NCI-H1417 (cell line): ENCODE measurements around the gene FAM124A.
A peak's percentile ranks its signal among the peaks of the same experiment; 100 is the strongest.

Experiments used
- DNase-seq, 3 experiments: peaks; one replicate each; lab custom pipeline; 2025; lab: John Stamatoyannopoulos, UW

FAM124A gene

GRCh38 chr13:51241720-51242119 lies 19.5 kb downstream of the FAM124A start:
- DNase-seq: no peak

DNA sequence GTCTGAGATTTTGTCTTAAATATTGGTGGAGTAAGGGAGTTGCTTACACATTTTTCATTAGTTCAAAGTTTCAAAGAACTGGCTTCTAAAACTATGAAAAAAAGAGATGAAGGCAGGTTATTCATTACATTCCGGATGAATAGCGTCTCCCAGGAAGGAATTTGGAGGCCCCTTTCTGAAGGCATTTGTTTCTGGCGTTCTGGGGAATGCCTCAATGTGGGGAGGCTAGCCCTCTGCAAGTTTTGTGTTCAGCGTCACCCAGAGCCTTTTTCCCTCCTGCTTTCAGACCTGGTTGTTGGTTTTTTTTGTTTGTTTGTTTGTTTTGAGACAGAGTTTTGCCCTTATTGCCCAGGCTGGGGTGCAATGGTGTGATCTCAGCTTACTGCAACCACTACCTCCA lies 21.0 kb downstream of the FAM124A start:
- DNase-seq: no peak

DNA sequence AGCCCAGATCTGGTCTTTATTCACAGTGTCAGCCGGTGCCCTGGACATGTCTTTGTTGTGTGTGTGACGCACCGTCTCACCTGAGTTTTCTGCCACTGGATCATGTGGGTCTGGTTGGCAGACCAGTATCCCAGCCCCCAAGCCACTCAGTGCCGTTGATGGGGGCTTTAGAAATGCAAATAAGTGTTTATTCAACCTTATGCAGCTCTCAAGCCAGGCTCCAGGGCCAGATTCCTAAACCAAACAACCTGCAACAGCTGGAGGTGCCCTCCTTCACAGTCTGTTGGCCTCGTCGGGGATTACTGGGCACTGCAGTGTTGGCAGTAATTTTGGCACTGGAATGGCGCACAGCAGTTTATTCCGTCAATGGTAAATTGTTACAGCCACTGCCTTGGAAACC lies 21.6 kb downstream of the FAM124A start:
- DNase-seq: peak in 1 of 3 experiments; percentile 11

DNA sequence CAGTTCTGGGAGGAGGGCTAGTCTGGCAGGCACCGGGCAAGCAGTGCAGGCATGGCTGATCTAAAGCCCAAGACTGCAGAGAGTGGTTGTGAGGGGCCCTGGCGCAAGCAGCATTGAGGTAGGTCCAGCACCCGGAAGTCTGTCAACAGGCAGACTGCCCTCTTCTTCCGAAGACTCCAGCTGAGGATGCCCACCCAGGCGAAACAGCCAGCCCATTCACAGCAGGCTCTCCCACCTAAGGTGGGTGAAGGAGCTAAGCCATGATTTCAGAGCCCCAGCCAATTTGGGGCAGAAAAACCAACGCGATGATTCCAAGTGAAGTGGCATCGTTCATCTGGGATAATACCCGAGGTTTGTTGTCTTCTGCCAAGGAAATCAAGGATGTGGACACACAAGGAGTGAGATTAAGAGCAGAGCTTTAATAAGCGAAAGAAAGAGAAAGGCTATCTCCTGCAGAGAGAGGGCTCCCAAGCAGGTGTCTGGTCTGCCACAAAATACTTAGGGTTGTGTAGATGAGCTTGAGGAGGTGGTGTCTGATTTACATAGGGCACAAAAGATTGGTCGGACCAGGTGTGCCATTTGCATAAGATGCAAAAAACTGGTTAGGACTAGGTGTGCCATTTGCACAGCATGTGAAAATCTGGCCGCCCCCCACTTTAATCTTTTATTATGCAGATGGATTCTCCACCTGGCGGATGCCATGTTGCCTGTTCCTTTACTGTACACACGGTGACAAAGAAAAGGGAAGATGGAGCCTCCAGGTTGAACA lies 22.6 kb downstream of the FAM124A start:
- no peak for DNase-seq

DNA sequence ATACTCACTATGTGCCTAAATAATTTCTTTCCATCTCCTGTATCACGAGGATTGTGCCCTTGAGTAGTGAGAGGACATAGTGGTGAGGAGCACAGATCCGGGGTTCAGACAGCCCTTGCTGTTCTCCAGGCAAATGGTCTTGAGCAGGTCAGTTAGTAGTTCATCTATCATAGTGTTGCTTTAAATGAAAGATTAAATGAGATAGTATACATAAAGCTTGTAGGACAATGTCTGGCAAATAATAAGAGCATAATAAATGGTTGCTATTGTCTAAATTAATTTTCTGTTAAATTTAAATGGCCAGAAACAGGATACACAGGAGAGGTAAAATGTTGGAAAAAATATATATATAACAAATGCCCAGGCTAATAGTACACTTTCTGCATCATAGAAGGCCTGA lies 23.4 kb downstream of the FAM124A start:
- DNase-seq: no peak

- DNase-seq: peak in 1 of 3 experiments; percentile 42
Measured at GRCh38 chr13:51246025-51246417, 23.8 kb downstream of the FAM124A start.

DNA sequence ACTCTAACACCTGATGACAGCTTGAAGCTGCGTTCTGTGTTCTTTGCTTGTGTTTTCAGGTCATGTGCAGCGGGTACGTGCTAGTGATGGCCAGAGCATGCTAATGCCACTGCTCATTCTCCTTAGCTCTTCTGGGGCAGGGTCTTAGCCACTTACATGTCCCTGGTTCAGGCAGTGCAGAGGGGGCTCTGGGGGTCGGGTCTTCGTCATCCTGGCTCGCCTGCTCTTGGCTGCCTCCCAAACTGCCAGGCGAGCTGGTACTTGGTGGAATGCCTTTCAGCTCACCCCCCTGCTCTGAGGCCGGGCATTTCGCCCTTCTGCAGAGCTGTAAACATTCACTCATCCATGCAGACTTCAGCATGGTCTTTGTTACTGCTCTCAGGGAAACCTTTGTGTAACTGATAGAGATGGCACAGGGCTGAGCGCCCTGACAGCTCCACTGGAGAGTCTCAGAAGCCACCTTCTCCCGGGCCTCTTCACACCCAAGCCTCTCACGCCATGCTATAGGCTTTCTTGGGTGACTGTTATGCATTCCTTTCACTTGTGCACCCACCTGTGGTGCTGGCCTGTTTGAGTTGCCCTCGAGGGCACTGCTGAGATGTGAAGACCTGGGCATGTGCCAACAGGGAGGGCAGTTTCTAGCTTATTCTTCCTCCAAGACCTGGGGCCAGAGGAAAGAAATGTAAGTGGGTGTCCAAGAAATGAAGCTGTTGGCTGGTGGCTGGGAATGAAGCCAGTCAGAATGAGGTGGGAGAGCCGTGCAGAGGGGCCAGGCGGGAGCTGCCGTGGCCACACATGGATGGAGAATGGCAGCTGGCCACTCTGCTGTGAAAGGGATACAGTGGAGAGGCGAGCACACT lies 24.4 kb downstream of the FAM124A start:
- DNase-seq: peak in 2 of 3 experiments; percentile 42 to 76

DNA sequence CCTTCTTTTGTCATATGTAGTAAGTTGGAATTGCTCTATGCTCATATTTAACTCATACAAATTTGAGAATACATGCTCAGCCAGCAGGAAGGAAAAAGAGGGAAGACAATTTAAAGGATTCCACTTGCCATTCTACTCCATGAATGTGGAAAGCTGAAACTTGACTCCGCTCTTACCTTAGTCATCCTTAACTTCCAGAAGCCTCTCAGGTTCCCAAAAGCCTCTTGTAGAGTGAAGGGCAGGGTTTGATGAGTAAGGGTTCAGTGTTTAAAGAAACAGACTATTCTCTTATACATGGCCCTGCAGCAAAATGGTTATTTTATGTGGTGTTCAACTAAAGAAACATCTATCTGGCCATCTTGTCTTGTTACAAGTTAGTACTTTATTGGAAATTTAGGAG lies 27.1 kb downstream of the FAM124A start:
- DNase-seq: peak in 1 of 3 experiments; percentile 80

DNA sequence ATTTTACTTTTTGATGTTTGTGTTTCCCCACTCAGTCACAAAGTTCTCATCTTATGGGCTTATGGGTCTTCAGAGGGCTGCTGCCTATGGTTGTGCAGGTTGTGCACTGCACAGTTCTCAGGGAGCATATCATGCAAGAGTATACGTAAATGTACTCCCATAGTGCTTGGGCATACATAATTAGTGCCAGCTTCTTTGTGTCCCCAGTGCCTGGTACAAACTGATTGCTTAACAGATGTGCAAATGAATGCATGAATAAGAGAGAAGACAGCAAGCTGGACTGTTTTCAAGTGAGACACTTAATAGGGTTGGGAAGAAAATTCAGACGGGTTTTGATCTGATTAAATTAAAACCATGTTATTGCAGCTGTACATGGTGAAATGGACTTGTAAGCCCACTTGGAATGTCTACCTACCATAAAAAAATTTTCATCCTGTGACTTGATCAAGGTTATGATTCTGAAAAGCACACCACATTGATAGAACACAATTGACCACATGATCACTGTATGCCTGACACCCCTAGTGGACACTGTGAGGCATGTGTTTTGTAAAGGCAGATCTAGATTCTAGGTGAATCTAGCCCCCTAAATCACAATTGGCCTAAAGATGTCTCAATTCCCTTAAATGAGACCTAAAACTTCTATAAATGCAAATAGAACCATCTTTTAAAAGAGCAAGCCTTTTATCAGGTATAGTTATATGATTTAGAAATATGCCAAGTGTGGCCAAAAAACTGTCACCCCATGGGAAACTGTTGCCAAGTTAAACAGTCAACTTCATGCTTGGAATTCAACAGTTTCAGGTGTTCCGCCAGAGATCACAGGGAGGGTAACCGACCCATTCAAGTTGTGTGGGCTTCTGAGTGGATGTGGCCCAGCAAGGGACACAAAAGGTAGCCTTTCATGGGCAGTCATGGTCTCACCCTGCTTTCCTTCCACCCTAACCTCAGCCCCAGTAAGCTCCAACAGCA lies 27.9 kb downstream of the FAM124A start:
- DNase-seq: peak in 1 of 3 experiments; percentile 16

- DNase-seq: no peak
Measured at GRCh38 chr13:51251480-51251879, 29.3 kb downstream of the FAM124A start.

- no peak for DNase-seq
Measured at GRCh38 chr13:51252954-51253532, 30.8 kb downstream of the FAM124A start.

DNA sequence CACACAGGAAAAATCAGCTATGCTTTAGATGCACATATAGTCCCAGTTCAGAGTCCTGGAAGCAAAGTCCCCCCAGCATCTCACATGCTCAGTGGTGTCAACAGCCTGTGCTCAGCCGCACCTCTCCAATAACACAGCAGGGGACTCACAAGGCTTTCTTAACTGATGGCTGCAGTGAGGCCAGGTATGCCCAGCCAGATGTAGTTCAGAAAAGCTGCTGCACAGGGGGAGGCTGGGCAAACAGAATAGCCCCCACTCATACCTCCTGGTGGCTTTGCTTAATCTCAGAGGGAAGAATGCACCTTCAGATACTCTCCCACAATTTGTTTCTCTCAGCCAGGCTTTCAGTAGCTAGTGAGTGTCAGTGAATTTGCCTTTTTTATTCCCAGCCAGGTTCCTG lies 33.4 kb downstream of the FAM124A start:
- peak in 2 of 3 experiments; percentile 25 to 58 for DNase-seq

- DNase-seq: no peak
Measured at GRCh38 chr13:51257187-51257586, 35.0 kb downstream of the FAM124A start.

DNA sequence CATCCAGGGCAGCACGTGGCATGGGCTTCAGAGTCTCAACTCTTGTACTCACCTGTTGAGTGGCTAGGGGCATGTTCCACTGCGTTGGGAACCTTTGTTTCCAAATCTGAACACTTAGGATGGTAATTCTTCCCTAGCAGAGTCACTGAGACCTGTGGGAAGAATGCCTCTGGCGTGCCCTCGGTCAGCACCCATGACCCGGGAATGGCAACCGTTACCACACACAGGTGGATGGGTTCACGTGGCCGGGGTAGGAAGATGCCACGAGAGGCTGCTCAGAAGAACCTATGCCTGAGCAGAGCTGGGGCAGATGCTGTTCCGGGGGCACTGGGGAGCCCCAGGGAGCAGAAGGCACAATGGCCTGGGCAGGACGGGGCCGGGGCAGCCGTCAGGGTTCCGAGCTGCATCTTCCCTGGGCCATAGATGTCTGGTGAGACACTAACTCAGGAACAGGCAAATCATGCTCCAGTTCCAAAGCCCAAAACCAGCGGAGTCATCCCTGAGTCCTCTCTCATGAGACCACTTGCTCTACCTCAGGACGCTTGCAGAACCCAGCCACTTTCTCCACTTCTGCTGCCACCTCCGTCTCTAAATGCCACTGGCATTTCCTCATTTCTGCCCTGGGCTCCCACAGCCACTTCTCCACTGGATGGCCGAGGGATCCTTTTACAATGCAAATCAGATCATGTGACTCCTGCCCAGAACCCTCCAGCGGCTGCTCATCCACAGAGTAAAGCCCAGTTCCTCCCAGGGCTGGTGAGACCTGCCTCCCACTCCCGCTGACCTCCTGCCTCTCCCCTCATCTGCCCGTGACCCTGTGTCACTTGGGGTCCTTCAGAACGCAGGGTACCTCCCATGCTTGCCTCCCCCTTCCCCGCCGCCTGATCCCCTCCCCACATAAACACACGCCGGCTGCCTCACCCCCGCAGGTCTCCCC lies 36.7 kb downstream of the FAM124A start:
- DNase-seq: peak in 1 of 3 experiments; percentile 61

GRCh38 chr13:51260154-51260553 lies 38.0 kb downstream of the FAM124A start:
- no peak for DNase-seq

DNA sequence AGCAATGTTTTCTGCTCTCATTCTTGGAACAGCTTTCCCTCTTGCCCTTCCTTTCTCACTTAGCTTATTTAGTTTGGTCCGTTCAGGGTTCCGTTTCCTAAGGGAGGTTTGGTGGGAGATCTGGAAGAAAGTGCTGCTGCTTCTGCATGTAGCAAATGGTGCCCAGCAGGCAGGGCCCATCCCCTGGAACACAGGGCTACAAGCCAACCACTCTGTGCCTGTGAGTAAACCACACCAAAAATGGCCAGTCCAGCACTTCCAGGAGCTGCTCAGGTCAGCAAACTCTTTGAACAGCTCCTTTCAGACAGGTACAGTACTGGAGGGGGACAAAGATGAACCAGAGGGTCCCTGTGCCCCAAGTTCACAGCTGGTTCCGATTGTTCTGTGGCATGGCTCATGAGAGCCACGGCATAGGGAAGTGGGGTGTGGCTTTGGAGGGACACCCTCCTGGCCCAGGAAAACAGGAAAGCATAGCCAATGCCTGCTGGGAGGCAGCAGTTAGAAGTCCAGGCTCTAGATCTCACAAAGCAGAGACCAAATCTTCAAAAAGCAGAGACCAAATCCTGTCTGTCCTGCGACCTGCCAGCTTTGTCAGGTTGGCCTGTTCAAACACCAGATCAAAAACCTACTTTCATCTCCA lies 39.5 kb downstream of the FAM124A start:
- DNase-seq: no peak

DNA sequence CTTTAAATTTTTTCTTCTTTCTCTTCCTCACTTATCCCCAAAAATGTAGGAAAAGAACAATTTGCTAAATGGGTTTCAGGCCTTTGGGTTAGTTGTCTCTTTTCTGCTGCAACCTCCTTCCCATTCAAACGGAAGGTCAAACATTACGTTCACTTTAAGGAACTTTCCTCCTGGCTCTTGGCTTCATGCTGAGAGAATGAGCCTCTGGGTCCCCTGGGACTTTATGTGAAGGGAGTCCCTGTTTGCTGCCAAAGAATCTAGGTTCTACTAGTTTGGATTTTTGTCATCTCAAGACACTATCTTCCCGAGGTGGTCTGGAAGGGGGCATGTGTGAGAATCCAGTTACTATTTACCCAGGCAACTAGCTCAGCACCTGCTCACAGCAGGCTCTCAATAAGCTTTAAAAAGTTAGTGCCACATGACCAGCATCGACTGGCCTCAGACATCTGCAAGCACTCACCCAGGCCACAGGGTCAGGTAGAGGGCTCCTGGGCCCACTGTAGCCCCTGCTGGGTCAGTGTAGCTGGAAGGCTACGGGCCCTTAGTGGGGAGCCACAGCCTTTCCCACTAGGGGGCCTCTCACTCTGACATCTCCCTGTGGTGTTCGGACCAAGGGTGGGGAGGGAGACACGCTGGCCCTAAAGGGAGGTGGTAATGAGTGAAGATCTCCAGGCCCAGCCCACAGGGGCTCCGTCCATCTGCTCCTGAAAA lies 40.5 kb downstream of the FAM124A start:
- DNase-seq: peak in 2 of 3 experiments; percentile 24 to 33

DNA sequence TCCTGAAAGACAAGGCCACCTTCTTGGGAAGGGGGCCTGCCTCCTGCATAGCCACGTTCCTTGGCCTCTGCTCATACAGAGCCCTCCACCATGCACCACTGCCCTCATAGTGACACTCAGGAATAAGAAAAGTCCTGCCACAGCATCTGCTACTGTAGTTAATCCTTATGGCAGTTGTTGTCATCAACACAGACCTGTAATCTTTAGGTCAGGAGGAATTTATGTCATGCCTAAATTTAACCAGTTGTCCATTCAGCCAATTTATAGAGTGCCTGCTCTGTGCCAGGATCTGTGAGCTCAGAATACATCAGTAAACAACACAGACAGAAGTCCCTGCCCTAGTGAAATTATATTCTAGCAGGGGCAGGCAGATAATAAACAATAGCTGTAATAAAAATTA lies 44.4 kb downstream of the FAM124A start:
- peak in 1 of 3 experiments; percentile 14 for DNase-seq

DNA sequence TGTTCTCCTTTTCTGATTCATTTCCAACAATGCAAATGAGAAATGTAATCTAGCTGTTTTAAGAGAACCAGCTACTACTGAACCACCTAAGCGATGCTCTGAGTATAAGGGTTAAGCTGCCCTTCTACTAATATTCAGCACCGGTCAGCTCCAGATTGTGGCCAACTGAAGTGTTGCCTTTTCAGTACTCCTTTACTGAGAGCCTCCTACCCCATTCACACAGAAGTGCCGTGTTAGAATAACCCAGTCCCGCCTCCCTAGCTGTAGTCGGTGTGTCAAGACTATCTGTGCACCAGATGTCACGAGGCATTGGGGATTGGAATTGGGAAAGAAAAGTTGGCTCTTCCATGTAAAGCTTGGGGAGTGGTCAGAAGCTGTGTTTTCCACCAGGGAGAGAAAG lies 45.4 kb downstream of the FAM124A start:
- no peak for DNase-seq
